ENCODE results near the gene CLASP1.

The CLASP1 gene

DNA sequence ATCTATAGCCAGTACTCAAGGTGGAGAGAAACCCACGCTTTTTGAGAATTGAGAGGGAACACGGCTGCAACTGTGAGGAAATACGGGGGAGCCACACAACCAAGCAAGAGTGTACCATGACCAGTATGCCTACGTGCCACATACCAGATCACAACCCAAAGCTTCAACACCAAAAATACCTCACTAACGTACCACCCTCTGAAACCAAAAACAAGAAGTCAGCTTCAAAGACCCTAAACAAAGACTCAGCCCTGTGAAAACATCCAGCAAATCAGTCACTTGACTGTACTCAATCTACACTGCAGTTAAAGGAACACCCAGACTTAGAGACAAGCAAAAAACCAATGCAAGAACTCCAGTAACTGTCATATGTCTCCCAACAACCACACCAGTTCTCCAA lies 101.6 kb downstream of the CLASP1 start:
- in situ Hi-C loops (cut with MboI; ENCODE audit: low sequenced_read_pairs) = loop anchor here (25.0 kb wide), 1 partner anchor 165 kb away; no protein-coding TSS in a partner anchor

GRCh38 chr2:121545913-121546312 lies 103.3 kb downstream of the CLASP1 start:
- in situ Hi-C loops (cut with MboI; ENCODE audit: low sequenced_read_pairs) = loop anchor here (25.0 kb wide), 1 partner anchor 166 kb away; no protein-coding TSS in a partner anchor

DNA sequence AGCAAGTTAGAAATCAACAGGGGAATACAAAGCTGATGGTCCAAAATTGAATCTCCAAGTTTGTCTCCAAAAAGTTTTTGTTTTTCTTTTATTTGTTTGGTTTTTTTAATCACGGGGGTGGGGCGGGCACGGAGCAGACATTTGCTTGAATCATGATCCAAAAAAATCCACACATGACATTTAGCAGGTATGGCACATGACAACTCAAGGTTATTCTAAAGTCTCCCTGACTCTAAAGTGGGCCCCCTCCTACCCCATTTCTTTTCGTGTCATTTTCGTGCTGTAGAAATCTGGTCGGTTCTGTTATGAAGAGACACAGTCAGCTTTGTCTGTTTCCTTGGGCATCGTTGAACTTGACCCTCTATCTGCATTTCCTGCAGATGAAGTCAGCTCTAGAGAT lies 104.0 kb downstream of the CLASP1 start:
- in situ Hi-C loops (cut with MboI; ENCODE audit: low sequenced_read_pairs) = loop anchor here (25.0 kb wide), 1 partner anchor 167 kb away; no protein-coding TSS in a partner anchor

DNA sequence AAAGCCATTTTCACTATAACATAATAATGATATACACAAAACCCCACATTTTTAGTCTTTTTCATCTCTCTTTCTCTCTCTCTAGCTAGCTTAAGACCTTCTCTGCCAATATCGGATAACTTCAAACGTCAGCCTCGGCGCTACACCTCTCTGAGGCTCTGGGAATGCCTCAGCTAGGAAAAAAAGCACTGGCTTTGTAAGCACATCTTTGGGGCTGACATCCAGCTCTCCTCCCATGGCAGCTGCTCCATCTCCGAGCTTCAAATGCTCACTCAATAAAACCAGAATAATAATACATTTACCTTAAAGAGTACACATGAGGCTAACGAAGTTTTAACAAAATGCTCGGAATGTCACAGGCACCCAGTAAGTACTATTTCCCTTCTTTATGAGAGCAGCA lies 107.8 kb downstream of the CLASP1 start:
- in situ Hi-C loops (cut with MboI; ENCODE audit: low sequenced_read_pairs) = loop anchor here (25.0 kb wide), 1 partner anchor 171 kb away; no protein-coding TSS in a partner anchor

DNA sequence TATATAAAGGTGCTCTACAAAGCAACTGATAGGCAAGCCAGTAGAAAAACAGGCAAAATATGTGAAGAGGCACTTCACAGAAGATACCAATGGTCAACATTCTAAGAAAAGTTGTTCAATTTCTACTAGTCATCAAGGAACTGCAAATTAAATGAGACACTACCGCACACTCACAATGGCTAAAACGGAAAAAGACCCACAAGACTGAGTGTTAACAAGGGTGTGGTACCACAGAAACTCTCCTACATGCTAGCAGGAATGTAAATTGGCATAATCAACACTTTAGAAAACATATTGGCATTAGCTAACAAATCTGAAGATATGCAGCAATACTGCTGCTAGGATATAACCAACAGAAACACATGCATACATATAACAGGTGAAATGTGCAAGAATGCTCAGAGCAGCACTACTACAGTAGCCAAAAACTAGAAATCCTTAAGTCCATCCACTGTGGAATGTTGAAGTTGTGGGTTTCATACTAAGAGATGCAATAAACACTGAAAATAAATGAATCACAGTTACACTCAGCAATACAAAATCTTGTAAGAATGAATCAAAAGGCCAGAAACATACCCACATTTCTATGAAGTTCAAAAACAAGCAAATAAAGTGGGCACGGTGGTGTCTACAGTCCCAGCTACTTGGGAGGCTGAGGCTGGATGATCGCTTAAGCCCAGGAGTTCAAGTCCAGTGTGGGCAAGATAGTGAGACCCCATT lies 109.4 kb downstream of the CLASP1 start:
- in situ Hi-C loops (cut with MboI; ENCODE audit: low sequenced_read_pairs) = loop anchor here (25.0 kb wide), 1 partner anchor 172 kb away; no protein-coding TSS in a partner anchor

DNA sequence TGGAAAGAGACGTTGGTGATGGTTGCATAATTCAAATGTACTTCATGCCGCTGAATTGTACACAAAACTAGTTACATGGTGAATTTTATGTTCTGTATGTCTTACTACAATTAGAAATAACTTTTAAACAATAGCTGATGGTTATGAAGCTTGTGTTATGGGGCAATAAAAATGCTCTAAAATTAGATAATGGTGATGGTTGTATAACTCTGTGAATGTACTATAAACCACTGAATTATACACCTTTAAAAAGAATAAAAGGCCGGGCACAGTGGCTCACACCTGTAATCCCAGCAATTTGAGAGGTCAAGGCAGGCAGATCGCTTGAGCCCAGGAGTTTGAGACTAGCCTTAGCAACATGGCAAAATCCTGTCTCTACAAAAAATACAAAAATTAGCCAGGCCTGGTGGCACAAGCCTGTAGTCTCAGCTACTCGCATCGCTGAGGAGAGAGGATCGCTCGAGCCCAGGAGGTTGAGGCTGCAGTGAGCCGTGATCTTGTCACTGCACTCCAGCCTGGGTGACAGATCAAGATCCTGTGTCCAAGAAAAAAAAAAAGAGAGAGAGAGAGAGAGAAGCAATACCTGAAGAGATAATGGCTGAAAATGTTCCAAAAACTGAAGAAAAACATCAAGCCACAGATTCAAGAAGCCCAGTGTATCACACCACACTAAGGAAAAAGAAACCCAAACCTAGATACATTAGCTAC lies 112.3 kb downstream of the CLASP1 start:
- in situ Hi-C loops (cut with MboI; ENCODE audit: low sequenced_read_pairs) = loop anchor here (25.0 kb wide), 1 partner anchor 175 kb away; no protein-coding TSS in a partner anchor

- in situ Hi-C loops (cut with MboI; ENCODE audit: low sequenced_read_pairs) = loop anchor here (25.0 kb wide), 1 partner anchor 176 kb away; no protein-coding TSS in a partner anchor
Measured at GRCh38 chr2:121536347-121536746, 112.9 kb downstream of the CLASP1 start.

GRCh38 chr2:121534007-121534406 lies 115.3 kb downstream of the CLASP1 start:
- in situ Hi-C loops (cut with MboI; ENCODE audit: low sequenced_read_pairs) = loop anchor here (25.0 kb wide), 1 partner anchor 178 kb away; no protein-coding TSS in a partner anchor

GRCh38 chr2:121532894-121533293 lies 116.4 kb downstream of the CLASP1 start:
- in situ Hi-C loops (cut with MboI; ENCODE audit: low sequenced_read_pairs) = loop anchor here (25.0 kb wide), 1 partner anchor 179 kb away; no protein-coding TSS in a partner anchor

DNA sequence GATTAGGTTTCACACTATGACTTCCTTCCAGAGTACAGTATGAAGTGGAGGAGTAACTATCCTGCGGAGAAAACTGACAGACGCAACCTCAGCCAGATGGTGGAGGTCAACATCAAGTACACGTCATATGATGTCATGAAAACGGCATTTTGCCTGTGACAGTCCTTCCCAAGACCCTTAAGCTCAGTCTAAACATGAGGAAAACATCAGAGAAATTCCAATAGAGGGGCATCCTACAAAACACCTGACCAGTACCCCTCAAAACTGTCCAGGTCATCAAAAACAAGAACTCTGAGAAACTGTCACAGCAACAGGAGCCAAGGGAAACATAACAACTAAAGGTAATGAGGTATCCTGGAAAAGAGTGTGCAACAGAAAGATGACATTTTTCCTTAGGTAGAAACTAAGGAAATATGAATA lies 116.9 kb downstream of the CLASP1 start:
- in situ Hi-C loops (cut with MboI; ENCODE audit: low sequenced_read_pairs) = loop anchor here (25.0 kb wide), 1 partner anchor 180 kb away; no protein-coding TSS in a partner anchor

DNA sequence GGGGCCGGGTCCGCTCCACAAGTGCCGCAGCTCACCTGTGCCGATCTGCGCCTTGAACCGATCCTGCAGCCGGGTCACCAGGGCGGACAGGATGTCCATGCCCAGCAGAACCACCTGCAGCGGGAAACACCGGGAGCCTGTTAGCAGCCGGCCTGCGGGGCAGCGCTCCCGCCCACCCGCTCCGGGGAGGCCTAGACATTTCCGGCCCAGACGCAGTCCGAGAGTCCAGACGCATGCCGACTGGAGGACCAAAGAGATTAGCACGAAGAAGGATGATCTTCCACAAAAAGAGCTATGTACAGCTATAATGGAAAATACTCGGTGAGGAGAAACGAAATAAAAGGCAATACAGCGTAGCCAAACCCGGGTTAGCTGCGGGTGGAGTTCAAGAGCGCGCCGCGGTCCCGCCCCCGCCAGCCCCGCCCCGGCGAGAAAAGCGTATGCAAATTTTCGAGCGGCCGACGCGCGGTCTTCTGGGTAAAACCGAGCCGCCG lies 119.0 kb downstream of the CLASP1 start:
- in situ Hi-C loops (cut with MboI; ENCODE audit: low sequenced_read_pairs) = loop anchor here (25.0 kb wide), 1 partner anchor 182 kb away; no protein-coding TSS in a partner anchor

DNA sequence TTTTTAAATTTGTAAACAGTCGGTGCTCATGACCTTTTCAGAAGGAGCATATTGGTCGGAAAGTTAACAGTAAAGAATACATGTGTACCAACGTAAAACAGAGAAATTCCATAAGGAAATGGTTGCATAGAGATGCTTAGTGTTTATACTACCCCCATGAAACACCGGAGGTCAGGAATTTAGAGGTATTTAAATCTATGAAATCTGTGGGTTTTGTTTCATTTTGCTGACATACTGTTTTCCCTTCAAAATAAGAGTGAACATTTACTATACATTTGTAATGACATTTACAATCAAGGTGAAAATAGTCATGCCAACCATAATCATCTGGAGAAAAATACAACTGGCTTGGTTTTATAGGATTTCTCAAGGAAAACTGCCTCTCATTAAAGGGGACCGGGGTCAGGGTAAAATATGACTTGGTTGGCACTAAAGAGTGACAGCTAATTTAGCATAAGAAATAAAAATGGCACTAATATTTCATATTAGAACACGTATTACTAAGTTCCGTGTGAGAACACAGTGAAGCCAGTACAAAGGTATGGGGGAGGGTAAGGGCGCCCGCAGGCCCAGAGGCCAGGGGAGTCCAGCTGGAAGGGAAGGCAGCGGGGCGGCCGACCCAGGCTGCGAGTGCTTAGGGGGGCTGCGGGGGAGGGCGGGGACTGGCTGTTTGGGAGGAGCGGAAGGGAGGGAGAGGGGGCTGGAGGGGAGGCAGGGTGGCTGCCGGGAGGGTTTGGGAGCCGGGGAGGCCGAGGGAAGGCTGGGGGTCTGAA lies 119.6 kb downstream of the CLASP1 start:
- in situ Hi-C loops (cut with MboI; ENCODE audit: low sequenced_read_pairs) = loop anchor here (25.0 kb wide), 1 partner anchor 183 kb away; no protein-coding TSS in a partner anchor

DNA sequence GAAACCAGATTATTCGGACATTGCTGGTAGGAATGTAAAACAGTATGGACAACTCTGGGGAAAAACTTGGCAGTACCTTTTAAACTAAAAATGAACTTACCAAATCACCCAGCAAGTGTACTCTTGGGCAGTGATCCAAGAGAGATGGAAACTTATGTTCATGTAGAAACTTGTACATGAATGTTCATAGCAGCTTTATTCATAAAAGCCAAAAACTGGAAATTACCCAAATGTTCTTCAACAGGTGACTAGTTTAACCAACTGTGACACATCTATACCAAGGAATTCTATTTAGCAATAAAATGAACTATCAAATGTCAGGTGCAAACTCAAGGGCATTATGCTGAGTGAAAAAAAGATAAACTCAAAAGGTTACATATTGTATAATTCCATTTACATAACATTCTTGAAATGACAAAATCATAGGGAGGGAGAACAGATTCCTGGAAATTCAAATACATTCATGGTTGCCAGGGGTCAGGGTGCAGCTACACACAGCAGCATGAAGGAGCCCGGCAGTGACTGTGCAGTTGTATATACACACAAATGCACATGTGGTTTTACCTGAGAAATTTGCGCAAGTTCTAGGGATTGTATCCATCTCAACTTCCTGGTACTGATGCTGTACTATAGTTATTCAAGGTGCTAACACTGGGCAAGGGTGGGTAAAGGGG lies 122.1 kb downstream of the CLASP1 start:
- in situ Hi-C loops (cut with MboI; ENCODE audit: low sequenced_read_pairs) = loop anchor here (25.0 kb wide), 1 partner anchor 185 kb away; no protein-coding TSS in a partner anchor

DNA sequence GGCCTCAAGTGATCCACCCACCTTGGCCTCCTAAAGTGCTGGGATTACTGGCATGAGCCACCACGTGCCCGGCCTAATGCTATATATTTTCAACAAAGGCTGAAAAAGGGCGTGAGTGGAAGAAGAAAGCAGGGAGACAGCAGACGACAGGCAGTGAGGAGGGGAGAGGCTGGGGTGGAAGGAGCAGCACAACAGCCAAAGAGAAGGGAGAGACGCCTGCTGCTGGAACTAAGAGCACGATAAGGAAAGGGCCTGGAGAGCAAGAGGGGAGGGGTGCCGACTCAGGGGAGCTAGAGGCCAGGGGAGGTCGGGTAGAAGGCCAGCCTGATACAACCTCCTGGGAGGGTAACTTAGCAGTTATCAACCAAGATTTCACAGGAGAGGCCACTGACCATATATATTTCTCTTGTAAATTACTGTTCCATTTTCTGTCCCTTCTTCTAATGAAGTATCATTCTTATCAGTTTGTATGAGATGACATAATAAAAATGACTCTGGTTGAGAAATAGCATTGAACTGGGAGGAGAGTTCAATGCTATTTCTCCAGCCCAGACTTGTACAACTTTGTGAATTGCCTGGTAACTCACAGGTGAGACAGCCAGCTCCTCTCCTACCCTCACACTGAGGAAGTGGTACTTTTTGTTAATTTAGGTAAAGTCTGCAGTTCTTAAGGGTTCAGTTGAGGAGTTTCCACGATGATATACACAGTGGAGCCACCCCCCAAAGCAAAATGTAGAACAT lies 124.4 kb downstream of the CLASP1 start:
- in situ Hi-C loops (cut with MboI; ENCODE audit: low sequenced_read_pairs) = loop anchor here (25.0 kb wide), 1 partner anchor 187 kb away; no protein-coding TSS in a partner anchor

GRCh38 chr2:121521359-121521758 lies 127.9 kb downstream of the CLASP1 start:
- in situ Hi-C loops (cut with MboI; ENCODE audit: low sequenced_read_pairs) = no loop called here

DNA sequence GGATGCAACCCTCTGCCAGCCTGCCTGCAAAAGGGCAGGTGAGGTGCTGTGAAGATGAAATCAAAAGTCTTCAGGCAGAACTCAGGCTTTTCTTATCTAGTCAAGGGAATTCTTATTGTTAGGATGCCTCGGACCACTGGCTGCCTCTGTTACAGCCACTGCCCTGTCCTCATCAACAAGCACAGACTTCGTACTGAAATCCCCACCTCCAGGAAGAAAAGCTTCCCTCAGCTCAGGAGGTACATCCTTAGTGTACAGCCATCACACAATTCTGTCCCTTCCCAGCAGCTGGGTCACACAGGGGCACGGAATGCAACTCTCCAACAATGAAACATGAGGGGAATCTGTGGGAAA lies 128.6 kb downstream of the CLASP1 start:
- in situ Hi-C loops (cut with MboI; ENCODE audit: low sequenced_read_pairs) = no loop called here

GRCh38 chr2:121519732-121520640 lies 129.3 kb downstream of the CLASP1 start:
- in situ Hi-C loops (cut with MboI; ENCODE audit: low sequenced_read_pairs) = no loop called here

DNA sequence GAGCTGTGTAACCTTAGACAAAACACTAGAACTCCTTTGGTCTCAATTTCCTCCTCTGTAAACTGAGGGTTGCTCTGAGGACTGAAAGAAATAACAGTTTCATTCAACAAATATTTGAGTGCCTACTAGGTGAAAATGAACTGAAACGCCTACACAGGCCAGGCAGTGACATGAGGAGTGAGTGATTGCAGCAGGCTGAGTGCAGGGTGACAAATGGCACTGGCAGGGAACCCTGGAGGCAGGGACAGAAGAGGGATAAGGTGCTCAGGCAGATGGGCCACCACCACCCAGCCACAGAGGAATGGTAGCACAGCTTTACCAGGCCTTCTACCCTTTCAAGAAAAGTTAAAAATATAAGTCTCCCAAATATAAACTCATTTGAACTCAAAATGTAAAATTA lies 130.1 kb downstream of the CLASP1 start:
- in situ Hi-C loops (cut with MboI; ENCODE audit: low sequenced_read_pairs) = no loop called here
